Naive B cell (primary cell): ENCODE data around the gene DPP7. TPM values are rescaled to one million over a fixed set of nuclear protein-coding genes. Genes with fewer than 3 reads are reported as not detected.

Experiments used
- ATAC-seq, 2 donors: fragments of 150-1000 bp; cut with Tn5 transposase; 2 replicates each; pipeline ENCODE4 v1.10.0; 2021; ENCODE audit warnings: low read depth in 2 of 2, mild to moderate bottlenecking in 2 of 2, moderate library complexity in 2 of 2
- DNase-seq: peaks from one replicate; pipeline ENCODE4 v3.0.0; 2022
- H3K27ac Mint-ChIP-seq, 6 donors: one replicate each; pipeline ENCODE4 v1.8.0; 2020 to 2022; ENCODE audit warnings: mild to moderate bottlenecking in 6 of 6, mixed read lengths in 6 of 6, moderate library complexity in 5 of 6, inconsistent platforms in 2 of 6
- H3K27me3 Mint-ChIP-seq, 3 donors: one replicate each; pipeline ENCODE4 v1.8.0; 2021 to 2022; ENCODE audit warnings: mixed read lengths in 3 of 3, mild to moderate bottlenecking in 1 of 3
- H3K36me3 Mint-ChIP-seq, 2 donors: one replicate each; pipeline ENCODE4 v1.8.0; 2020 to 2022; ENCODE audit warnings: mixed read lengths in 2 of 2, inconsistent platforms in 1 of 2, mild to moderate bottlenecking in 1 of 2
- H3K4me1 Mint-ChIP-seq, 3 donors: one replicate each; pipeline ENCODE4 v1.8.0; 2020 to 2022; ENCODE audit warnings: mixed read lengths in 3 of 3, inconsistent platforms in 1 of 3, mild to moderate bottlenecking in 1 of 3, moderate library complexity in 1 of 3
- H3K4me3 Mint-ChIP-seq, 8 donors: one replicate each; pipeline ENCODE4 v1.8.0; 2020 to 2022; ENCODE audit warnings: mild to moderate bottlenecking in 8 of 8, mixed read lengths in 8 of 8, moderate library complexity in 8 of 8, inconsistent platforms in 2 of 8
- H3K9me3 Mint-ChIP-seq, 7 donors: one replicate each; pipeline ENCODE4 v1.8.0; 2020 to 2022; ENCODE audit warnings: mixed read lengths in 7 of 7, mild to moderate bottlenecking in 5 of 7, inconsistent platforms in 2 of 7, moderate library complexity in 1 of 7
- polyA plus RNA-seq, 6 donors: library from polyadenylated mRNA; unstranded; fragments of 300-500 nt; fragmentation: Illumina TruSeq; gene quantifications; one replicate each; pipeline ENCODE4 v1.2.3, GENCODE V29; 2021; ENCODE audit warnings: low read depth in 6 of 6

DPP7 gene
- polyA plus RNA-seq, 6 donors from 2014 or later, result 71.5 to 142 (median 102) TPM

DNA sequence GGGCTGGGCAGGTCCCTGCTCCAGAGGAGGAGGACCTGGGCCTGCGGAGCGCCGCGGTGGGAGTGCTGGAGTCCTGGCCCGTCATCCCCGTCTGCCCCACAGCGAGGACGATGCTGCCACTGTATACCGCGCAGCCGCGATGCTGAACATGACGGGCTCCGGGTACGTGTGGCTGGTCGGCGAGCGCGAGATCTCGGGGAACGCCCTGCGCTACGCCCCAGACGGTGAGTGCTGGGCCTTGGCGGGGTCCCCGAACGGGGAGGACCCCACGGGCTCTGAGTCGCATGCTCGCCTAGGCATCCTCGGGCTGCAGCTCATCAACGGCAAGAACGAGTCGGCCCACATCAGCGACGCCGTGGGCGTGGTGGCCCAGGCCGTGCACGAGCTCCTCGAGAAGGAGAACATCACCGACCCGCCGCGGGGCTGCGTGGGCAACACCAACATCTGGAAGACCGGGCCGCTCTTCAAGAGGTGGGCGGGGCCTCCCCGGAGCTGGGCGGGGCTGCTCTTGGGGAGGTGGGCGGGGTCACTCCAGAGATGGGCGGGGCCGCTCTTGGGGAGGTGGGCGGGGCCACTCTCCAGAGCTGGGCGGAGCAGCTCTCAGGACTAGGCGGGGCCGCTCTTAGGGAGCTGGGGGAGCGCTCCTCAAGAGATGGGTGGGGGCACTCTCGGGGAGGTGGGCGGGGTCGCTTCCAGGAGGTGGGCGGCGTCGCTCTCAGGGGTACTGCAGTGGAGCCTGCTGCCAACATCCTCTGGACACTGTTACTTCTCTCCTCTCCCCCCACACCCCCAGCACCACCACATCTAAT, 42.2 kb upstream of the DPP7 start:
- H3K9me3 Mint-ChIP-seq, result no peaks in the 10 kb centered on the region
- no peaks in the 10 kb centered on the region for H3K36me3 Mint-ChIP-seq
- ATAC-seq (peak; percentile 67), DNase-seq (peak; percentile 36)
- peak overlapping the region in 6 of 8 donors; percentile 35 to 86 (median 60) for H3K4me3 Mint-ChIP-seq
- H3K27ac Mint-ChIP-seq, result peak overlapping the region in 2 of 6 donors; percentile 38 to 41
- H3K27me3 Mint-ChIP-seq, result peaks cover 30 to 65% (median 33%) of the 10 kb centered on the region in 3 donors
- H3K4me1 Mint-ChIP-seq, result peaks cover 15 to 30% (median 18%) of the 10 kb centered on the region in 3 donors

DNA sequence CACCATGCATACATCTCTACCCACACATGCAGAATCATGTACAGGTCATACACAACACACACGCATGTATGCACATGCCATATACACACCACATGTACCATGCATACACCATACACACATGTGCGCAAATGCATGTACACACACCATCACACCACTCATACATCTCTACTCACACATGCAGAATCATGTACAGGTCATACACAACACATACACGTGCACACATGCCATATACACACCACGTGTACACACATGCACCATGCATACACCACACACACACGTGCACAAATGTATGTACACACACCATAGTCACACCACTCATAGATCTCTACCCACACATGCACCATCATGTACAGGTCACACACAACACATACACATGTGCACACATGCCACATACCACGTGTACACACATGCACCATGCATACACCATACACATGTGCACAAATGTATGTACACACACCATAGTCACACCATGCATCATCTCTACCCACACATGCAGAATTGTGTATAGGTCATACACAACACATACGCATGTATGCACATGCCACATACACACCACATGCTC, 38.4 kb upstream of the DPP7 start:
- Mint-ChIP-seq H3K9me3 (peaks cover 0 to 8% (median 0%) of the 10 kb centered on the region in 7 donors), H3K4me1 (peaks cover 5 to 23% (median 20%) of the 10 kb centered on the region in 3 donors), H3K36me3 (no peaks in the 10 kb centered on the region), H3K27me3 (peaks cover 10 to 44% (median 15%) of the 10 kb centered on the region in 3 donors), H3K27ac (no peak overlapping the region), H3K4me3 (no peak overlapping the region)
- DNase-seq (no peak), ATAC-seq (no peak)

DNA sequence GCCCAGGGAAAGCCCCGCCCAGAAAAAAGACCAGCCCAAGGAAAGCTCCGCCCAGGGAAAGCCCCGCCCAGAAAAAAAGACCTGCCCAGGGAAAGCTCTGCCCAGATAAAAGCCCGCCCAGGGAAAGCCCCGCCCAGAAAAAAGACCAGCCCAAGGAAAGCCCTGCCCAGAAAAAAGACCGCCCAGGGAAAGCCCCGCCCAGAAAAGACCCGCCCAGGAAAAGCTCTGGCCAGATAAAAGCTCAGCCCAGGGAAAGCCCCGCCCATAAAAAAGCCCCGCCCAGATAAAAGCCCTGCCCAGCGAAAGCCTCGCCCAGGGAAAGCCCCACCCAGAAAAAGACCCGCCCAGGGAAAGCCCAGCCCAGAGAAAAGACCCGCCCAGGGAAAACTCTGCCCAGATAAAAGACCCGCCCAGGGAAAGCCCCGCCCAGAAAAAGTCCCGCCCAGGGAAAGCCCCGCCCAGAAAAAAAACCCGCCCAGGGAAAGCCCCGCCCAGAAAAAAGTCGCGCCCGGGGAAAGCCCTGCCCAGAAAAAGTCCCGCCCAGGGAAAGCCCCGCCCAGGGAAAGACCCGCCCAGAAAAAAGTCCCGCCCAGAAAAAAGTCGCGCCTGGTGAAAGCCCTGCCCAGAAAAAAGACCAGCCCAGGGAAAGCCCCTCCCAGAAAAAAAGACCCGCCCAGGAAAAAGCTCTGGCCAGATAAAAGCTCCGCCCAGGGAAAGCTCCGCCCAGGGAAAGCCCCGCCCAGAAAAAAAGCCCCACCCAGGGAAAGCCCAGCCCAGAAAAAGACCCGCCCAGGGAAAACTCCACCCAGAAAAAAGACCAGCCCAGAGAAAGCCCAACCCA, 36.3 kb upstream of the DPP7 start:
- H3K4me3 Mint-ChIP-seq, result peak overlapping the region in 6 of 8 donors; percentile 16 to 82 (median 56)
- ATAC-seq (peak; percentile 39 to 44), DNase-seq (no peak)
- peaks cover 0 to 8% (median 0%) of the 10 kb centered on the region in 7 donors for H3K9me3 Mint-ChIP-seq
- H3K36me3 Mint-ChIP-seq, result no peaks in the 10 kb centered on the region
- peaks cover 5 to 17% (median 12%) of the 10 kb centered on the region in 3 donors for H3K4me1 Mint-ChIP-seq
- peak overlapping the region in 5 of 6 donors; percentile 93 to 100 (median 99) for H3K27ac Mint-ChIP-seq
- H3K27me3 Mint-ChIP-seq, result peaks cover 11 to 37% (median 16%) of the 10 kb centered on the region in 3 donors

DNA sequence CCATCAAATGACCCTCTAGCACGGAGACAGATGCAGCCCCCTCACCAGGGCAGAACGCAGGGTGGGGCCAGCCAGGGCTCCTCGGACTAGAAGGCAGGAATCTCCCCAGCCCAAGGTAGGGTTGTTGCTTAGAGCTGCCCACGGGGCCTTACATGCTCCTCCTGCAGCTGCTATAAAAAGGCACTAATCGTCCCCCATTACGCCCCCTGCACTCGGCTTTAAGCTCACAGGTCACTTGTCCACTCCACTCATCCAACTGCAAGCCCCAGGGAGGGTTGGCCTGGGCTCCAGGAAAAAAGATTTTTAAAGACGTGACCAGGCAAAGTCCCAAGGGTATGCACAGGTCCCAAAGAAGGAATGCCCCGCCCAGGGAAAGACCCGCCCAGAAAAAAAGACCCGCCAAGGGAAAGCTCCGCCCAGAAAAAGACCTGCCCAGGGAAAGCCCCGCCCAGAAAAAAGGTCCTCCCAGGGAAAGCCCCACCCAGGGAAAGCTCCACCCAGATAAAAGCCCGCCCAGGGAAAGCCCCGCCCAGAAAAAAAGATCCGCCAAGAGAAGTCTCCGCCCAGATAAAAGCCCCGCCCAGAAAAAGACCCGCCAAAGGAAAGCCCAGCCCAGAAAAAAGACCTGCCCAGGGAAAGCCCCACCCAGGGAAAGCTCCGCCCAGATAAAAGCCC, 35.5 kb upstream of the DPP7 start:
- H3K27me3 Mint-ChIP-seq, result peaks cover 8 to 30% (median 16%) of the 10 kb centered on the region in 3 donors
- peaks cover 5 to 17% (median 12%) of the 10 kb centered on the region in 3 donors for H3K4me1 Mint-ChIP-seq
- peak overlapping the region in 1 of 8 donors; percentile 82 for H3K4me3 Mint-ChIP-seq
- H3K36me3 Mint-ChIP-seq, result no peaks in the 10 kb centered on the region
- peaks cover 0 to 8% (median 0%) of the 10 kb centered on the region in 7 donors for H3K9me3 Mint-ChIP-seq
- no peak for DNase-seq
- peak overlapping the region in 4 of 6 donors; percentile 50 to 99 (median 93) for H3K27ac Mint-ChIP-seq
- no peak for ATAC-seq

DNA sequence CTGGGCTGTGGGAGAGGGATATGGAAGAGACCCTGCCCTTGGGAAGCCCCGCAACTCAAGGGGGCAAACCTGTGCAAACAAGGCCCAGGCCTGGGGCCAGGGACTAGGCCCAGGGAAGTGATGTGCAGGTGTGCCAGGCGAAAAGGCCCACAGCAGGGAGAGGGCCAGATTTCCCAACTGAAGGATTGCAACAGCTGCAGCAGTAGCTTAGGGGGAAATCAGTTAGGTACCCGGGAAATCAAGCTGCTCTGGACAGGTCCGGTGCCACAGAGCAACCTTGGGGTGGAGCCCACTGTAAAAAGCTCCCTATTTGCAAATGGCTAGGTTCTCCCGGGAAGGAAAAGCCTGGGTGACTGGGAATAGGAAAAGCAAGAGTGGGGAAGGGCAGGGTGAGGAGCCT, 34.8 kb upstream of the DPP7 start:
- no peak for DNase-seq
- H3K4me3 Mint-ChIP-seq, result no peak overlapping the region
- no peaks in the 10 kb centered on the region for H3K36me3 Mint-ChIP-seq
- no peak overlapping the region for H3K27ac Mint-ChIP-seq
- peaks cover 0 to 8% (median 0%) of the 10 kb centered on the region in 7 donors for H3K9me3 Mint-ChIP-seq
- peaks cover 4 to 27% (median 16%) of the 10 kb centered on the region in 3 donors for H3K27me3 Mint-ChIP-seq
- no peak for ATAC-seq
- H3K4me1 Mint-ChIP-seq, result peaks cover 5 to 17% (median 12%) of the 10 kb centered on the region in 3 donors

DNA sequence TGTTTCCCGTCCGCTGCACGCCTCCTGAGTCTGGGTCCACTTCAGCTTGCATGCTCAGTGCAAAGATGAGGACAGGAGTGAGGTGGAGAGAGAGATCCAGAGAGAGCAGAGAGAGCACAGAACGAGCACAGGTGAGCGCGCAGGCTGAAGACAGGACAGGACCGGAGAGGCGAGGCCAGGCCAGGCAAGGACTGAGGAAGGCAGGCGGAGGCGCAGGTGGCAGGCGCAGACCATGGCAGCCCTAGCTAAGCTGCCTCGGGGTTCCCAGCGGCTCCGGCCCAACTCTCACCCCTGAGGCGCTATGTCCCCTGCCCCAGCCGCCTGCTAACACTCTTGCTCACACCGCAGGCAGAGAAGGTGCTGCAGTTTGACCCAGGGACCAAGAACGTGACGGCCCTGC, 34.1 kb upstream of the DPP7 start:
- peaks cover 5 to 34% (median 23%) of the 10 kb centered on the region in 3 donors for H3K27me3 Mint-ChIP-seq
- ATAC-seq (no peak), DNase-seq (no peak)
- H3K4me1 Mint-ChIP-seq, result peaks cover 5 to 17% (median 12%) of the 10 kb centered on the region in 3 donors
- peaks cover 0 to 8% (median 0%) of the 10 kb centered on the region in 7 donors for H3K9me3 Mint-ChIP-seq
- H3K4me3 Mint-ChIP-seq, result no peak overlapping the region
- H3K36me3 Mint-ChIP-seq, result no peaks in the 10 kb centered on the region
- peak overlapping the region in 1 of 6 donors; percentile 81 for H3K27ac Mint-ChIP-seq

DNA sequence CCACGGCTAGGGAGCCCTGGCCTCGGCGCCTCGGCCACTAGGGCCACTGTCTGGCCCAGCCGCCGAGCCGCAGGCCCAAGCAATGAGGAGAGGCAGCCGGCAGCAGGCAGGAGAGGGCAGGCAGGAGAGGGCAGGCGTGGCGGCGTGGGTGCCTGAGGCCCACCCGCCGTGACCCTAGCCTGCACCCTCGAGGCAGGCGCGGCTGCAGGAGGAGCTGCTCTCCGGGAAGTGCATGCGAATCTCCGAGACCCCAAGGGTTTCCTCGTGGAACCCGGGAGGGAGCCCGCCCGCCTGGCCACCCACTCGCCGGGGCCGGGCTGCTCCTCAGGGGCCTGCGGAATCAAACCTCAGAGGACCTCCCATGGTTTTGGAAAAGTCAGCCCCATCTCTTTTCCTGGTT, 33.7 kb upstream of the DPP7 start:
- peak overlapping the region in 1 of 8 donors; percentile 16 for H3K4me3 Mint-ChIP-seq
- no peaks in the 10 kb centered on the region for H3K36me3 Mint-ChIP-seq
- peaks cover 9 to 38% (median 27%) of the 10 kb centered on the region in 3 donors for H3K27me3 Mint-ChIP-seq
- DNase-seq (no peak), ATAC-seq (no peak)
- peaks cover 0 to 8% (median 0%) of the 10 kb centered on the region in 7 donors for H3K9me3 Mint-ChIP-seq
- no peak overlapping the region for H3K27ac Mint-ChIP-seq
- H3K4me1 Mint-ChIP-seq, result peaks cover 5 to 17% (median 12%) of the 10 kb centered on the region in 3 donors

DNA sequence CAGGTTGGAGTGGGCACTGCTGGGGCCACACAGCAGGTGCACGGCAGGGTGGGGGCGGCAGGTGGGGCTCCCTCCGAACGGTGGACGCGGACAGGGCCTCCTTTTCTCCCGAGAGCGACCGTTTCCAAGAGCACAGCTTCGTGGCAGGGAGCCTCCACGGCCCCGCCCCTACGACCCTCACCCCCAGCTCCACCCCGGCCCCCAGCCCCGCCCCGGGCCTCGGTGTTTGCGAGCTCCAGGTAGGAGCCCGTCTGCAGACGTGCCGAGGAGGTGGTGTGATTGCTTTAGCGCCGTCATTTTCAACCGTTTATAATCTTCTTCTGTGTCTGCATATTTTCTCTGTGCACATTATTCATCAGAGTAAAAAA, 33.2 kb upstream of the DPP7 start:
- Mint-ChIP-seq H3K36me3 (no peaks in the 10 kb centered on the region), H3K27ac (no peak overlapping the region), H3K4me3 (no peak overlapping the region), H3K4me1 (peaks cover 5 to 17% (median 12%) of the 10 kb centered on the region in 3 donors), H3K9me3 (peaks cover 0 to 8% (median 0%) of the 10 kb centered on the region in 7 donors), H3K27me3 (peaks cover 9 to 39% (median 31%) of the 10 kb centered on the region in 3 donors)
- ATAC-seq, result no peak
- DNase-seq, result no peak

DNA sequence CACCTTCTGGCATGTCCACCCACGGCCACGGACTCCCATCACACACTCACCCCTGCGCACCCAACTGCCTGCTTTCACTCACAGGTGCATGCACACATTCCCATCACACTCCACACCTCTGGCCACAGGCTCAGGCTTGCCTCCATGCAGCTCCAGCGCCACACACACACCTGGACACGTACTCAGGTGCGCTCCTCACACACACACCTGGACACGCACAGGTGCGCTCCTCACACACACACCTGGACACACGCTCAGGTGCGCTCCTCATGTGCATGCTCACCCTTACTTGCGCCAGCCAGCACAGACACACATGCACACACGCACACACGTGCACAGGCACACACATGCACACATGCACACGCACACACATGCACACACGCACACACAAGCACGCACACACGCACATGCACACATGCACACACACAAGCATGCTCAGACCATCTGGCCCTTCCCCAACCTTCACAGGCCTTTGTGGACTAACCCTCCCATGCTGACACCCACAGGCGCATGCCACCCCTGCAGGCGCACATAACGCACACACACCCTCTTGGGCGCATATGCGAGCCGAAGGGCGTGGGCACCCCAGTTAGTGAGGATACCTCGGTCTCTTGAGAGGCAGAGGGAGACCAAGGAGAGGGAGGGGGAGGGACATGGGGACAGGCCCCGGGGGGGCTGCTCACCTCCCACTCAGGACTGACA, 32.7 kb upstream of the DPP7 start:
- Mint-ChIP-seq H3K9me3 (peaks cover 0 to 8% (median 0%) of the 10 kb centered on the region in 7 donors), H3K36me3 (peaks cover 0 to 4% of the 10 kb centered on the region in 2 donors), H3K27ac (peak overlapping the region in 1 of 6 donors; percentile 78), H3K27me3 (peaks cover 12 to 44% (median 36%) of the 10 kb centered on the region in 3 donors), H3K4me1 (peaks cover 8 to 17% (median 12%) of the 10 kb centered on the region in 3 donors), H3K4me3 (no peak overlapping the region)
- ATAC-seq (no peak), DNase-seq (no peak)

DNA sequence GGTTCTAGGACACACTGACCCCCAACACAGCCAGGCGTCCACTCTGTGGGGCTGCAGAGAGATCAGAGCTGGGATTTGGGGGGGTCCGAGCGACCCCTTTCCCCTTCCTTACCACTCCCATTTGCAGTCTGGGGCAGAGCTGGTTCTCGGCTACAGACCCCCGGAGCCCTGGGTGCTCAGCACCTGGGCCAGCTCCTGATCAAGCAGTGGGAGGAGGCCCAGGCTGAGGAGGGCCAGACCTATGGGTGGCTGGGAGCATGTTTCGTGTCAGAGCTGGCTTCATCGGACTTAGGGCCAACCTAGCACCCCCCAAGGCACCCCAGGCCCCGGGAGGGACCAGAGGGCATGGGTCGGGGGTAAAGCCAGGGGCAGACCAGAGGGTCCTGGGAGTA, 32.0 kb upstream of the DPP7 start:
- DNase-seq, result no peak
- no peak for ATAC-seq
- Mint-ChIP-seq H3K9me3 (peaks cover 0 to 7% (median 0%) of the 10 kb centered on the region in 7 donors), H3K27ac (no peak overlapping the region), H3K4me1 (peaks cover 9 to 12% (median 11%) of the 10 kb centered on the region in 3 donors), H3K36me3 (peaks cover 0 to 8% of the 10 kb centered on the region in 2 donors), H3K27me3 (peaks cover 15 to 51% (median 43%) of the 10 kb centered on the region in 3 donors), H3K4me3 (no peak overlapping the region)

DNA sequence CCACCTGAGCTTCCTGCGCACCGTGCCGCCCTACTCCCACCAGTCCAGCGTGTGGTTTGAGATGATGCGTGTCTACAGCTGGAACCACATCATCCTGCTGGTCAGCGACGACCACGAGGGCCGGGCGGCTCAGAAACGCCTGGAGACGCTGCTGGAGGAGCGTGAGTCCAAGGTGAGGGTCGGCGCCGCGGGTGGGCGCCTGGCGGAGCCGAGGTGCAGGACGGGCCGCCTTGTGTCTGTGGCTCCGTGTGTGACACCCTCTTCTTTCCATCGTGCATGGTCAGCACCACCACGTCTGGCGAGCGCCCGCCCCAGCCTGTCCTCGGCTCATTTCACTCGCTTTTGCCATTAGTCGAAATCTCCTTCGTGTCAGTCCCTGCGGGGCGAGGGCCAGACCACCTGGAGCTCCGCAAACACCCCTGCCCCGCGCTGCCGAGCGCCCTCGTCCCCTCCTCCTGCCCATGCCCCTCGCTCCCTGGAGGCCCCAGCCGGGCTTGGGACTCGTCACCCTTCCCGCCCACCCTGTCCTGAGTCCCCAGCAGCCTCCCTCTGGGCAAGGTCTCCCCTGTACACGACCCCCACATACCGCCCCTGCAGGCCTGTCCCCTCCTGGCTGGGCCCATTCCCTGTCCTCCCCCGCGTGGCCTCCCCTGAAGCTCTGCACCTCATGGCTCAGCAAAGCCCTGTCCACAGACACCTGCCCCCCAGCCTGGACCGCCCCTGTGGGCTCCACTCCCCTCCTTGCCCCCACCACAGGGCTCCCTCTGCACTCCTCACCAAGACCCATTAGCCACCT, 31.4 kb upstream of the DPP7 start:
- DNase-seq, result no peak
- no peak for ATAC-seq
- no peak overlapping the region for H3K4me3 Mint-ChIP-seq

More for the DNA sequence above, 31.4 kb upstream of the DPP7 start:
- H3K36me3 Mint-ChIP-seq, result peaks cover 0 to 8% of the 10 kb centered on the region in 2 donors
- H3K27ac Mint-ChIP-seq, result no peak overlapping the region
- H3K9me3 Mint-ChIP-seq, result peaks cover 0 to 4% (median 0%) of the 10 kb centered on the region in 7 donors
- peaks cover 5 to 9% (median 6%) of the 10 kb centered on the region in 3 donors for H3K4me1 Mint-ChIP-seq
- peaks cover 15 to 57% (median 43%) of the 10 kb centered on the region in 3 donors for H3K27me3 Mint-ChIP-seq
